BE2C (cell line): ENCODE measurements around the gene LDAH.

Experiments used
- DNase-seq: peaks from one replicate; pipeline ENCODE4 v3.0.0-alpha.2; 2020
- H3K27me3 ChIP-seq: fragments of 250-450 bp; sonication (Bioruptor Pico); 2 replicates; pipeline ENCODE4 v1.5.1; 2020; ENCODE audit warnings: mild to moderate bottlenecking
- H3K36me3 ChIP-seq: fragments of 250-450 bp; sonication (Bioruptor Pico); 2 replicates; pipeline ENCODE4 v1.5.1; 2020; ENCODE audit warnings: mild to moderate bottlenecking
- H3K4me1 ChIP-seq: fragments of 250-450 bp; sonication (Bioruptor Pico); 2 replicates; pipeline ENCODE4 v1.5.1; 2020
- H3K4me3 ChIP-seq: 2 replicates; pipeline ENCODE4 v1.5.1; 2011; ENCODE audit warnings: low read depth, low read length
- H3K9me3 ChIP-seq: fragments of 250-450 bp; sonication (Bioruptor Pico); 2 replicates; pipeline ENCODE4 v1.5.1; 2020
- CTCF ChIP-seq: IDR thresholded peaks from 2 replicates; pipeline ENCODE4 v1.5.1; 2012; ENCODE audit warnings: mild to moderate bottlenecking, low read depth, low read length

LDAH gene

GRCh38 chr2:20844246-20844645 is 21.3 kb upstream of the LDAH start:
- no peak for TF ChIP-seq CTCF
- peaks cover 11% of the 10 kb centered on the region for H3K27me3 ChIP-seq
- H3K4me1 ChIP-seq = no peaks in the 10 kb centered on the region
- no peak for DNase-seq
- no peaks in the 10 kb centered on the region for H3K9me3 ChIP-seq
- H3K36me3 ChIP-seq = no peaks in the 10 kb centered on the region
- H3K4me3 ChIP-seq = no peak overlapping the region

GRCh38 chr2:20839052-20839451 is 16.2 kb upstream of the LDAH start:
- H3K4me3 ChIP-seq = no peak overlapping the region
- no peaks in the 10 kb centered on the region for H3K4me1 ChIP-seq
- DNase-seq = no peak
- no peaks in the 10 kb centered on the region for H3K9me3 ChIP-seq
- no peaks in the 10 kb centered on the region for H3K36me3 ChIP-seq
- TF ChIP-seq CTCF = no peak
- peaks cover 14% of the 10 kb centered on the region for H3K27me3 ChIP-seq

- no peaks in the 10 kb centered on the region for H3K4me1 ChIP-seq
- H3K36me3 ChIP-seq = no peaks in the 10 kb centered on the region
- peaks cover 14% of the 10 kb centered on the region for H3K27me3 ChIP-seq
- TF ChIP-seq CTCF = no peak
- no peaks in the 10 kb centered on the region for H3K9me3 ChIP-seq
- H3K4me3 ChIP-seq = no peak overlapping the region
- DNase-seq = no peak
Measured at GRCh38 chr2:20838016-20838415, 15.1 kb upstream of the LDAH start.

GRCh38 chr2:20836521-20836920 is 13.6 kb upstream of the LDAH start:
- Histone ChIP-seq H3K9me3 (no peaks in the 10 kb centered on the region), H3K4me1 (no peaks in the 10 kb centered on the region), H3K36me3 (no peaks in the 10 kb centered on the region), H3K4me3 (no peak overlapping the region), H3K27me3 (peaks cover 9% of the 10 kb centered on the region)
- no peak for DNase-seq
- TF ChIP-seq CTCF = no peak

GRCh38 chr2:20834331-20834730 is 11.4 kb upstream of the LDAH start:
- Histone ChIP-seq H3K36me3 (no peaks in the 10 kb centered on the region), H3K4me3 (no peak overlapping the region), H3K4me1 (no peaks in the 10 kb centered on the region), H3K27me3 (peaks cover 8% of the 10 kb centered on the region; the same call in 1 of the 2 replicates), H3K9me3 (no peaks in the 10 kb centered on the region)
- no peak for TF ChIP-seq CTCF
- no peak for DNase-seq

GRCh38 chr2:20832606-20833005 is 9.7 kb upstream of the LDAH start:
- H3K9me3 ChIP-seq = no peaks in the 10 kb centered on the region
- H3K27me3 ChIP-seq = peaks cover 8% of the 10 kb centered on the region; the same call in 1 of the 2 replicates
- H3K4me1 ChIP-seq = no peaks in the 10 kb centered on the region
- no peaks in the 10 kb centered on the region for H3K36me3 ChIP-seq
- TF ChIP-seq CTCF = no peak
- DNase-seq = no peak
- H3K4me3 ChIP-seq = no peak overlapping the region
